Heart left ventricle (tissue), 13 donors: ENCODE results near the gene MN1.

Source experiments
- POLR2A ChIP-seq, 2 donors: fragments of 450-650 bp; IDR thresholded peaks; one replicate each; pipeline ENCODE4 v1.6.1; 2017; ENCODE audit warnings: antibody characterized with exemption in 2 of 2, mild to moderate bottlenecking in 2 of 2, moderate library complexity in 2 of 2
- TF ChIP-seq, protein P1 (sequence below), 12 donors: fragments of 200-600 bp; sonication (generic) in 4 of 12; IDR thresholded peaks; one replicate each; pipeline versions ENCODE4 v1.5.0 to v1.8.0; 2018 to 2022; ENCODE audit warnings: antibody characterized with exemption in 12 of 12, mild to moderate bottlenecking in 5 of 12
- donor health status: ischemic (EF 13 %, LVEDD 7.1; RV severe dilation, severe dysfunction).
- donor health status: DM: no; HTN: yes; CAD: no.
- donor health status: DM: no; HTN: no; CAD: no.
- donor health status: ischemic (EF 25% LVEDD 6.9; RV normal size, moderate dysfunction).
- donor health status: ischemic (EF 25% LVEDD 5.7; RV mildly dilated, moderate dysfunction).
- donor health status: ischemic (EF 35%, LVEDD 5.7; RV mildly dilated, moderate dysfunction).
- donor health status: nonischemic (EF 11% LVEDD 7.7; RV severe dilation, severe dysfunction).
- donor health status: DM: yes; HTN: yes; CAD: no.
- donor health status: PGD.
- donor health status: ischemic (EF 29% LVEDD 5.4; RV normal size, mild dysfunction).
- donor health status: nonischemic (EF 23%, LVEDD 6.1; RV moderate dilation, normal function).

DNA sequence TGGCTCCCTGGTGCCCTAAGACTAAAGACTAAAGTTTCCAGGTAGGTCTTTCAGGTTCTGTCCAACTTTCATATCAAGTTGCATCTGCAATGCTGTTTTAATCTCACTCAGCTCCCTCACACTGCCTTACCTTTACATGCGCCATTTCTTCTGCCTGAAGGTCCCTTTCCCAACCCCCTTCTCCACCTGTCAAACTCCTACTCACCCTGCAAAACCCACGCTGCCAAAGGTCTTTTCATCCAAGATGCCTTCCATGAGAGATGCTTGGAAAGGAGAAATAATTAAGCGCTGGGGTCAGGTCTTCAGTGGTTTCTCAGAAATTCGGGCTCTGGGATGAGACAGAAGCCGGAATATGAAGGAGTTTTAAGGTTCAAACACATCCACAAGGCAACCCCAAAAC, 95.1 kb downstream of the MN1 start:
- TF ChIP-seq, protein P1, sequence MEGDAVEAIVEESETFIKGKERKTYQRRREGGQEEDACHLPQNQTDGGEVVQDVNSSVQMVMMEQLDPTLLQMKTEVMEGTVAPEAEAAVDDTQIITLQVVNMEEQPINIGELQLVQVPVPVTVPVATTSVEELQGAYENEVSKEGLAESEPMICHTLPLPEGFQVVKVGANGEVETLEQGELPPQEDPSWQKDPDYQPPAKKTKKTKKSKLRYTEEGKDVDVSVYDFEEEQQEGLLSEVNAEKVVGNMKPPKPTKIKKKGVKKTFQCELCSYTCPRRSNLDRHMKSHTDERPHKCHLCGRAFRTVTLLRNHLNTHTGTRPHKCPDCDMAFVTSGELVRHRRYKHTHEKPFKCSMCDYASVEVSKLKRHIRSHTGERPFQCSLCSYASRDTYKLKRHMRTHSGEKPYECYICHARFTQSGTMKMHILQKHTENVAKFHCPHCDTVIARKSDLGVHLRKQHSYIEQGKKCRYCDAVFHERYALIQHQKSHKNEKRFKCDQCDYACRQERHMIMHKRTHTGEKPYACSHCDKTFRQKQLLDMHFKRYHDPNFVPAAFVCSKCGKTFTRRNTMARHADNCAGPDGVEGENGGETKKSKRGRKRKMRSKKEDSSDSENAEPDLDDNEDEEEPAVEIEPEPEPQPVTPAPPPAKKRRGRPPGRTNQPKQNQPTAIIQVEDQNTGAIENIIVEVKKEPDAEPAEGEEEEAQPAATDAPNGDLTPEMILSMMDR (IDR thresholded peaks at IDR 0.05) = no peak
- TF ChIP-seq POLR2A (IDR thresholded peaks at IDR 0.05) = no peak
